ENCODE results near the gene CDK4. TPM values are rescaled to one million over a fixed set of nuclear protein-coding genes. Genes with fewer than 3 reads are reported as not detected.
A peak's percentile ranks its signal among the peaks of the same experiment; 100 is the strongest.

CDK4 gene
- total RNA-seq, 1 experiment from 2014 or later = 154 TPM

- Histone ChIP-seq H3K79me2 (ENCODE audit: low read length) (peaks cover 30% of the 10 kb centered on the region), H2AFZ (ENCODE audit: low read length) (peak overlapping the region; percentile 78; the same call in 1 of the 2 replicates)
Observed at GRCh38 chr12:57741844-57742738, 10.0 kb downstream of the CDK4 start.

GRCh38 chr12:57741413-57741789 is 10.7 kb downstream of the CDK4 start:
- H3K4me2 ChIP-seq (ENCODE audit: low read depth, low read length, poor library complexity, severe bottlenecking) = peak overlapping the region; percentile 72
- no peaks in the 10 kb centered on the region for H4K20me1 ChIP-seq (ENCODE audit: insufficient read depth, low read depth, low read length)
- H3K9me3 ChIP-seq (ENCODE audit: low read length) = no peaks in the 10 kb centered on the region
- no peaks in the 10 kb centered on the region for H3K27me3 ChIP-seq (ENCODE audit: low read length)
- H2AFZ ChIP-seq (ENCODE audit: low read length) = no peak overlapping the region
- H3K79me2 ChIP-seq (ENCODE audit: low read length) = peaks cover 30% of the 10 kb centered on the region
- peaks cover 44% of the 10 kb centered on the region for H3K4me1 ChIP-seq (ENCODE audit: low read length)
- no peaks in the 10 kb centered on the region for H3K36me3 ChIP-seq (ENCODE audit: insufficient read depth, low read length)
- H3K27ac ChIP-seq (ENCODE audit: low read length) = peak overlapping the region; percentile 24; the same call in 1 of the 2 replicates
- peak overlapping the region; percentile 82 for H3K9ac ChIP-seq (ENCODE audit: low read length)
- no peak for DNase-seq
- peak overlapping the region; percentile 83 for H3K4me3 ChIP-seq (ENCODE audit: low read length)
- H3K9me2 ChIP-seq (replicated peaks; ENCODE audit: insufficient read depth, low read length) = no peaks in the 10 kb centered on the region

More at GRCh38 chr12:57741844-57742738, 10.0 kb downstream of the CDK4 start:
- peak overlapping the region; percentile 83 for H3K4me3 ChIP-seq (ENCODE audit: low read length)
- peak; percentile 90 for DNase-seq
- no peaks in the 10 kb centered on the region for H3K9me3 ChIP-seq (ENCODE audit: low read length)
- peak overlapping the region; percentile 82 for H3K9ac ChIP-seq (ENCODE audit: low read length)
- H4K20me1 ChIP-seq (ENCODE audit: insufficient read depth, low read depth, low read length) = no peaks in the 10 kb centered on the region
- H3K27ac ChIP-seq (ENCODE audit: low read length) = peak overlapping the region; percentile 43; the same call in 1 of the 2 replicates
- no peaks in the 10 kb centered on the region for H3K9me2 ChIP-seq (replicated peaks; ENCODE audit: insufficient read depth, low read length)
- H3K27me3 ChIP-seq (ENCODE audit: low read length) = no peaks in the 10 kb centered on the region
- H3K4me1 ChIP-seq (ENCODE audit: low read length) = peaks cover 44% of the 10 kb centered on the region
- H3K4me2 ChIP-seq (ENCODE audit: low read depth, low read length, poor library complexity, severe bottlenecking) = peak overlapping the region; percentile 72
- H3K36me3 ChIP-seq (ENCODE audit: insufficient read depth, low read length) = peaks cover 2% of the 10 kb centered on the region; the same call in 1 of the 2 replicates

GRCh38 chr12:57740656-57741412 is 11.3 kb downstream of the CDK4 start:
- H2AFZ ChIP-seq (ENCODE audit: low read length) = no peak overlapping the region
- DNase-seq = peak; percentile 88
- peaks cover 44% of the 10 kb centered on the region for H3K4me1 ChIP-seq (ENCODE audit: low read length)
- peak overlapping the region; percentile 72 for H3K4me2 ChIP-seq (ENCODE audit: low read depth, low read length, poor library complexity, severe bottlenecking)
- no peaks in the 10 kb centered on the region for H3K27me3 ChIP-seq (ENCODE audit: low read length)
- H3K36me3 ChIP-seq (ENCODE audit: insufficient read depth, low read length) = no peaks in the 10 kb centered on the region
- peak overlapping the region; percentile 83 for H3K4me3 ChIP-seq (ENCODE audit: low read length)
- H4K20me1 ChIP-seq (ENCODE audit: insufficient read depth, low read depth, low read length) = no peaks in the 10 kb centered on the region
- H3K9me3 ChIP-seq (ENCODE audit: low read length) = no peaks in the 10 kb centered on the region
- H3K79me2 ChIP-seq (ENCODE audit: low read length) = peaks cover 30% of the 10 kb centered on the region
- no peak overlapping the region for H3K27ac ChIP-seq (ENCODE audit: low read length)
- H3K9me2 ChIP-seq (replicated peaks; ENCODE audit: insufficient read depth, low read length) = no peaks in the 10 kb centered on the region
- peak overlapping the region; percentile 82 for H3K9ac ChIP-seq (ENCODE audit: low read length)

- Histone ChIP-seq H3K27ac (ENCODE audit: low read length) (no peak overlapping the region), H3K4me3 (ENCODE audit: low read length) (peak overlapping the region; percentile 83; the same call in 1 of the 2 replicates), H3K36me3 (ENCODE audit: insufficient read depth, low read length) (no peaks in the 10 kb centered on the region), H4K20me1 (ENCODE audit: insufficient read depth, low read depth, low read length) (no peaks in the 10 kb centered on the region), H3K9ac (ENCODE audit: low read length) (peak overlapping the region; percentile 82), H3K4me2 (ENCODE audit: low read depth, low read length, poor library complexity, severe bottlenecking) (peak overlapping the region; percentile 72), H3K9me2 (replicated peaks; ENCODE audit: insufficient read depth, low read length) (no peaks in the 10 kb centered on the region), H3K9me3 (ENCODE audit: low read length) (no peaks in the 10 kb centered on the region), H3K4me1 (ENCODE audit: low read length) (peaks cover 40% of the 10 kb centered on the region), H2AFZ (ENCODE audit: low read length) (no peak overlapping the region), H3K79me2 (ENCODE audit: low read length) (peaks cover 30% of the 10 kb centered on the region), H3K27me3 (ENCODE audit: low read length) (no peaks in the 10 kb centered on the region)
- no peak for DNase-seq
Observed at GRCh38 chr12:57739914-57740538, 12.1 kb downstream of the CDK4 start.

GRCh38 chr12:57739387-57739786 is 12.7 kb downstream of the CDK4 start:
- H3K4me3 ChIP-seq (ENCODE audit: low read length) = no peak overlapping the region
- H3K9ac ChIP-seq (ENCODE audit: low read length) = no peak overlapping the region
- H3K4me2 ChIP-seq (ENCODE audit: low read depth, low read length, poor library complexity, severe bottlenecking) = no peak overlapping the region
- H2AFZ ChIP-seq (ENCODE audit: low read length) = no peak overlapping the region
- H3K9me3 ChIP-seq (ENCODE audit: low read length) = no peaks in the 10 kb centered on the region
- H3K27me3 ChIP-seq (ENCODE audit: low read length) = no peaks in the 10 kb centered on the region
- peaks cover 38% of the 10 kb centered on the region for H3K4me1 ChIP-seq (ENCODE audit: low read length)
- H3K27ac ChIP-seq (ENCODE audit: low read length) = no peak overlapping the region
- H4K20me1 ChIP-seq (ENCODE audit: insufficient read depth, low read depth, low read length) = no peaks in the 10 kb centered on the region
- no peaks in the 10 kb centered on the region for H3K9me2 ChIP-seq (replicated peaks; ENCODE audit: insufficient read depth, low read length)
- DNase-seq = no peak
- peaks cover 30% of the 10 kb centered on the region for H3K79me2 ChIP-seq (ENCODE audit: low read length)
- H3K36me3 ChIP-seq (ENCODE audit: insufficient read depth, low read length) = no peaks in the 10 kb centered on the region

- H3K9me3 ChIP-seq (ENCODE audit: low read length) = no peaks in the 10 kb centered on the region
- no peaks in the 10 kb centered on the region for H3K36me3 ChIP-seq (ENCODE audit: insufficient read depth, low read length)
- no peak within 1 kb of the TSS for H3K4me2 ChIP-seq (ENCODE audit: low read depth, low read length, poor library complexity, severe bottlenecking)
- no peaks in the 10 kb centered on the region for H4K20me1 ChIP-seq (ENCODE audit: insufficient read depth, low read depth, low read length)
- H3K27me3 ChIP-seq (ENCODE audit: low read length) = no peaks in the 10 kb centered on the region
- no peak within 1 kb of the TSS for H3K27ac ChIP-seq (ENCODE audit: low read length)
- no peak within 1 kb of the TSS for H3K4me3 ChIP-seq (ENCODE audit: low read length)
- H3K9ac ChIP-seq (ENCODE audit: low read length) = no peak within 1 kb of the TSS
- no peak within 1 kb of the TSS for H2AFZ ChIP-seq (ENCODE audit: low read length)
- peaks cover 30% of the 10 kb centered on the region for H3K79me2 ChIP-seq (ENCODE audit: low read length)
- H3K4me1 ChIP-seq (ENCODE audit: low read length) = peaks cover 32% of the 10 kb centered on the region
- H3K9me2 ChIP-seq (replicated peaks; ENCODE audit: insufficient read depth, low read length) = no peaks in the 10 kb centered on the region
- DNase-seq = no peak
Observed at GRCh38 chr12:57738661-57739237, 13.4 kb downstream of the CDK4 start, which contains the start of gene AGAP2. AGAP2 (minus strand) TSS chr12:57738742; CDS start chr12:57738246, 496 bp downstream.

- no peak overlapping the region for H3K4me2 ChIP-seq (ENCODE audit: low read depth, low read length, poor library complexity, severe bottlenecking)
- no peaks in the 10 kb centered on the region for H4K20me1 ChIP-seq (ENCODE audit: insufficient read depth, low read depth, low read length)
- no peaks in the 10 kb centered on the region for H3K36me3 ChIP-seq (ENCODE audit: insufficient read depth, low read length)
- no peak overlapping the region for H3K9ac ChIP-seq (ENCODE audit: low read length)
- no peak overlapping the region for H2AFZ ChIP-seq (ENCODE audit: low read length)
- no peak for DNase-seq
- no peaks in the 10 kb centered on the region for H3K9me3 ChIP-seq (ENCODE audit: low read length)
- H3K79me2 ChIP-seq (ENCODE audit: low read length) = peaks cover 30% of the 10 kb centered on the region
- H3K4me1 ChIP-seq (ENCODE audit: low read length) = peaks cover 26% of the 10 kb centered on the region
- no peaks in the 10 kb centered on the region for H3K27me3 ChIP-seq (ENCODE audit: low read length)
- H3K9me2 ChIP-seq (replicated peaks; ENCODE audit: insufficient read depth, low read length) = no peaks in the 10 kb centered on the region
- H3K27ac ChIP-seq (ENCODE audit: low read length) = no peak overlapping the region
- no peak overlapping the region for H3K4me3 ChIP-seq (ENCODE audit: low read length)
Observed at GRCh38 chr12:57737467-57738460, 14.3 kb downstream of the CDK4 start.
